Measurements from ENCODE around the gene MAP3K5.

MAP3K5 gene

GRCh38 chr6:136571496-136571895 lies 220.8 kb downstream of the MAP3K5 start:
- in situ Hi-C loops (cut with MboI; ENCODE audit: low pct_unique_long_range_greater_than_20kb, low sequenced_read_pairs, unreplicated experiment), result no loop called here
- TF ChIP-seq, protein P1, sequence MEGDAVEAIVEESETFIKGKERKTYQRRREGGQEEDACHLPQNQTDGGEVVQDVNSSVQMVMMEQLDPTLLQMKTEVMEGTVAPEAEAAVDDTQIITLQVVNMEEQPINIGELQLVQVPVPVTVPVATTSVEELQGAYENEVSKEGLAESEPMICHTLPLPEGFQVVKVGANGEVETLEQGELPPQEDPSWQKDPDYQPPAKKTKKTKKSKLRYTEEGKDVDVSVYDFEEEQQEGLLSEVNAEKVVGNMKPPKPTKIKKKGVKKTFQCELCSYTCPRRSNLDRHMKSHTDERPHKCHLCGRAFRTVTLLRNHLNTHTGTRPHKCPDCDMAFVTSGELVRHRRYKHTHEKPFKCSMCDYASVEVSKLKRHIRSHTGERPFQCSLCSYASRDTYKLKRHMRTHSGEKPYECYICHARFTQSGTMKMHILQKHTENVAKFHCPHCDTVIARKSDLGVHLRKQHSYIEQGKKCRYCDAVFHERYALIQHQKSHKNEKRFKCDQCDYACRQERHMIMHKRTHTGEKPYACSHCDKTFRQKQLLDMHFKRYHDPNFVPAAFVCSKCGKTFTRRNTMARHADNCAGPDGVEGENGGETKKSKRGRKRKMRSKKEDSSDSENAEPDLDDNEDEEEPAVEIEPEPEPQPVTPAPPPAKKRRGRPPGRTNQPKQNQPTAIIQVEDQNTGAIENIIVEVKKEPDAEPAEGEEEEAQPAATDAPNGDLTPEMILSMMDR (IDR thresholded peaks at IDR 0.05; ENCODE audit: extremely low read depth, insufficient read depth, missing control alignments), result no peak
- no peak for DNase-seq (ENCODE audit: low spot score)

- DNase-seq (ENCODE audit: low spot score), result no peak
- in situ Hi-C loops (cut with MboI; ENCODE audit: low pct_unique_long_range_greater_than_20kb, low sequenced_read_pairs, unreplicated experiment), result no loop called here
- TF ChIP-seq, protein P1 (IDR thresholded peaks at IDR 0.05; ENCODE audit: extremely low read depth, insufficient read depth, missing control alignments), result no peak
These were observed 221.2 kb downstream of the MAP3K5 start for GRCh38 chr6:136571065-136571464.

GRCh38 chr6:136568129-136568528 lies 224.1 kb downstream of the MAP3K5 start:
- TF ChIP-seq, protein P1 (IDR thresholded peaks at IDR 0.05; ENCODE audit: extremely low read depth, insufficient read depth, missing control alignments), result no peak
- in situ Hi-C loops (cut with MboI; ENCODE audit: low pct_unique_long_range_greater_than_20kb, low sequenced_read_pairs, unreplicated experiment), result no loop called here
- DNase-seq (ENCODE audit: low spot score), result no peak

DNA sequence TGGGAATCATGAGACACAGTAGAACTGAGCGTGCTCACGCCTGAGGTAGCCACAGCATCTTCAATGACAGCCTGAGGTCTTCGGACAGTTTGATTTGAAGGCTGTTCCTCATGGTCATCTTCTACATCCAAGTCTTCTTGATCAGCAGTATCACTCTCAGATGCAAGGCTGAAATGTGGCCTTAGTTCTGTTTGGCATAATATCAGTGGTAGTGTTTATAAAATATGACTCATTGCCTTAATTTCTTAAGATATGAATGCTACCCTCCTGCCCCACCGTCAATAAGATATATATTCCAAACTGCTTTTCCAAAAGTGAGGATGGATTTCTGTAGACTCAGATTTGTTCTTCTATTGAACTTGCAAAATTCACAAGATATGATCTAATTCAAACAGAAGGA lies 224.6 kb downstream of the MAP3K5 start:
- in situ Hi-C loops (cut with MboI; ENCODE audit: low pct_unique_long_range_greater_than_20kb, low sequenced_read_pairs, unreplicated experiment), result no loop called here
- TF ChIP-seq, protein P1 (IDR thresholded peaks at IDR 0.05; ENCODE audit: extremely low read depth, insufficient read depth, missing control alignments), result no peak
- no peak for DNase-seq (ENCODE audit: low spot score)

DNA sequence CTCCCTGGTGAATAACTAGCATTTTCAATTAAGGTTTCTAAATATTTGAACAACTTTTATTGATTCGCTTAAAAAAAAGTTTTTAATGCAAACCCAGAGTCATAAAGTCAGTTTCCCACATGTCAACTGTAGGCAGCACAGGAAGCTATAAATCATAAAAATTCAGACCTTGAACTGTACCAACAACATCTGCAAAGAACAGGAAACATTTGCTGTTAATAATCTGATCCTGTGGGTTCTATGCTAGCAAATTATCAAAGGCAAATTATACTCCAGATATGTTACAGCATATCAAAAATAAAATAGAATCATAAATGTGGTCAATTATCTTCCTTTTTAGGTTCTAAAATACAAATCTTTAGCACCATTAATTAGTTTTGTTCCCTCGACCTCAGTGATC lies 225.4 kb downstream of the MAP3K5 start:
- TF ChIP-seq, protein P1 (IDR thresholded peaks at IDR 0.05; ENCODE audit: extremely low read depth, insufficient read depth, missing control alignments), result no peak
- DNase-seq (ENCODE audit: low spot score), result no peak
- in situ Hi-C loops (cut with MboI; ENCODE audit: low pct_unique_long_range_greater_than_20kb, low sequenced_read_pairs, unreplicated experiment), result no loop called here

DNA sequence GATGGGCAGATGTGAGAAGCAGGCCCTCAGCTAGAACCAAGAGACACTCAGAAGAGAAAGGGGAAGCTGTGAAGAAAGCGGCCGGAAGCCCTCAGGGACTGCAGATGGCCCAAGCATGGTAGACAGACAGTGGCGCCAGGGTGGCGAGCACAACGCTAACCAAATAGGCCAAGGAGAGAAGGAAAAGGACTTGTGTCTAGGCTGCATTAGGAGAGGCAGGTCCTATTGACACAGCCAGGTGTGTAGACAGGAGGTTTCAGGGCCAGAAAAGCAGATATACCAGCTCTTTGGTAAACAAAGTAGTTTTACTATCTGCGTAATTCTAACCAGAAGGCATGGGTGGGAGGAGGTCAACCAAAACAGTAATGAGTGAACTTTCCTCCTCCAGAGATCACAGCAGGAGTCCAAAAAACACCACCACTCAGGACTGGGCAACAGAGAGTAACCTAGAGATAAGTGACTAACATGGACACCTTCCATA lies 226.2 kb downstream of the MAP3K5 start:
- in situ Hi-C loops (cut with MboI; ENCODE audit: low pct_unique_long_range_greater_than_20kb, low sequenced_read_pairs, unreplicated experiment), result no loop called here
- no peak for DNase-seq (ENCODE audit: low spot score)
- TF ChIP-seq, protein P1 (IDR thresholded peaks at IDR 0.05; ENCODE audit: extremely low read depth, insufficient read depth, missing control alignments), result no peak

DNA sequence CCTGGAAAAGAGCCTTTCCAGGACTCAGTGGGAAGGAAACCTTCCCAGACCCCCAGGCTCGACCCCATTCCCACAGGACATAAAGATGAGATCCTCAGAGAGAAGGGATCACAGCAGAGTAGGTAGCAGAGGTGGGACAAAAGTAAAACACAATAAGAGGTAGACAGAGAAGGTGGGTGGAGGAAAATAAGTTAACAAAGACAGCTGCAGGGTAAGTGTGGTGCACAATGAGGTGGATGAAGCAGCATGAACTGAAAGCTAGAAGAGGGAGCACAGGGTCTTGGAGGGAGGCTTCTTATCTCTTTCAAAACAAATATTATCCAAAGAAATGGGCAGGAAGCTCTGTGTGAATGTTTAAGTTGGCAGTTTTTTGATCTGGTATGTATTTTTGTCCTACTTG lies 228.1 kb downstream of the MAP3K5 start:
- in situ Hi-C loops (cut with MboI; ENCODE audit: low pct_unique_long_range_greater_than_20kb, low sequenced_read_pairs, unreplicated experiment), result no loop called here
- no peak for DNase-seq (ENCODE audit: low spot score)
- TF ChIP-seq, protein P1 (IDR thresholded peaks at IDR 0.05; ENCODE audit: extremely low read depth, insufficient read depth, missing control alignments), result no peak
